BLaER1 (cell line): ENCODE data around the gene SCN8A.
A peak's percentile ranks its signal among the peaks of the same experiment; 100 is the strongest.

Experiments used
- H3K27ac ChIP-seq: shearing (Covaris generic); formaldehyde crosslinking; 2 replicates; pipeline ENCODE4 v1.8.1; 2022
- H3K27me3 ChIP-seq: shearing (Covaris generic); formaldehyde crosslinking; 2 replicates; pipeline ENCODE4 v1.8.1; 2022
- H3K36me3 ChIP-seq: shearing (Covaris generic); formaldehyde crosslinking; 2 replicates; pipeline ENCODE4 v1.8.1; 2022
- H3K4me1 ChIP-seq: shearing (Covaris generic); formaldehyde crosslinking; 2 replicates; pipeline ENCODE4 v1.8.1; 2022
- H3K4me2 ChIP-seq: shearing (Covaris generic); formaldehyde crosslinking; 2 replicates; pipeline ENCODE4 v1.8.1; 2022
- H3K4me3 ChIP-seq: shearing (Covaris generic); formaldehyde crosslinking; 2 replicates; pipeline ENCODE4 v1.8.1; 2022
- H3K9ac ChIP-seq: shearing (Covaris generic); formaldehyde crosslinking; 2 replicates; pipeline ENCODE4 v1.8.1; 2022
- H3K9me3 ChIP-seq: shearing (Covaris generic); formaldehyde crosslinking; 2 replicates; pipeline ENCODE4 v1.8.1; 2022
- H4K20me1 ChIP-seq: shearing (Covaris generic); formaldehyde crosslinking; 2 replicates; pipeline ENCODE4 v1.8.1; 2022
- Cebpa-rat ChIP-seq: shearing (Covaris generic); IDR thresholded peaks from 2 replicates; pipeline ENCODE4 v1.8.1; 2022

SCN8A gene

DNA sequence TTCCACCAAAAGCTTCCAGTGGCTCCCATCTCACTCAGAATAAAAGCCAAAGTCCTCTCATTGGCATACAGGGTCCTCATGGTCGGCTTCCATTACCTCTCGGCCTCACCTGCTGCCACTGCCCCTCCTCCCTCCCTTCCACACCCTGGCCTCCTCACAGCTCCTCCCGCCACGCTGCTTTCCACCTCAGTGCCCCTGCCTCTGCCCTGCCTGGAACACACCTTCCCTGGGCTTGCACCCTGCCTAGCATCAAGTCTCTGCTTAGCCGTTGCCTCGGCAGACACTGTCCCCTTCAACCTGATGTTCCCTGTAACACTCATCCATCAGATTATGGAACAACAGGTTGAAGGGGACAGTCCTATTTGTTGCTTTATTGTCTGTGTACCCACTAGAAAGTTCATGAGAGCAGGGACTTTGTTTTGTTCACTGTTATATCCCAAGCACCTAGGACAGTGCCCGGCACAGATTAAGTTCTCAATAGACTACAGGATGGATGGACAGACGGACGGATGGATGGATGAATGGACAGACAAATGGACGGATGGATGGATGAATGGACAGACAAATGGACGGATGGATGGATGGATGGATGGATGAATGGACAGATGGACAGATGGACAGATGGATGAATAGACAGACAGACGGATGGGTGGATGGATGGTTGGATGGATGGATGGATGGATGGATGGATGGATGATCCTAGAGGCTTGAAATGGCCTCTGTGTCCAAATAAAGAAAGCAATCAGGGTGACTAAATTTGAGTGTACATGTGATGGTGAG is 242.6 kb downstream of the SCN8A start:
- Histone ChIP-seq H3K27me3 (no peaks in the 10 kb centered on the region), H3K4me3 (no peak overlapping the region), H4K20me1 (0 out of 2 replicates have a peak, but pooled peaks cover 5% of the 10 kb centered on the region), H3K9ac (peak overlapping the region; percentile 31; the same call in 1 of the 2 replicates), H3K36me3 (no peaks in the 10 kb centered on the region), H3K4me1 (peaks cover 61% of the 10 kb centered on the region), H3K27ac (peak overlapping the region; percentile 81), H3K4me2 (peak overlapping the region; percentile 81), H3K9me3 (no peaks in the 10 kb centered on the region)
- no peak for TF ChIP-seq Cebpa-rat

DNA sequence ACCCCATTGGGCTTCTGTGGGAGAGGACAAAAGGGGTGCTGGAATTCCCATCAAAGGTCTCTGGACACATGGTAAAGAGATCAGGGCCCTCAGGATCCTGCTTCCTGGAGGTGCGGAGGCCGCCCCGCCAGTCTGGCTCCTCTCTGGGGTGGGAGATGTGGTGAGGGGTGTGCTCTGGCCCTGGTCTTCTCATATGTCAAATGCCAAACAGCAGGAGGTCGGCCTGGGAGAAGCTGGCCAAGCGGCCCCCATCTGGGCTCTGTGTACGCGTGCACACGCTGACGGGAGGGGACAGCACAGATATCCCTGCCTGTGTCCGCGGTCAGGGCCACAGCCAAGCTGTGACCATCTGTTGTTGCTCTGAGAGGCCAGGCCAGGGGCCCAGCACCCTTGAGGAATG is 243.4 kb downstream of the SCN8A start:
- Histone ChIP-seq H3K27me3 (no peaks in the 10 kb centered on the region), H3K4me3 (no peak overlapping the region), H3K4me2 (peak overlapping the region; percentile 81), H3K4me1 (peaks cover 53% of the 10 kb centered on the region), H3K9ac (no peak overlapping the region), H3K36me3 (no peaks in the 10 kb centered on the region), H3K27ac (peak overlapping the region; percentile 45; the same call in 1 of the 2 replicates), H4K20me1 (0 out of 2 replicates have a peak, but pooled peaks cover 5% of the 10 kb centered on the region), H3K9me3 (no peaks in the 10 kb centered on the region)
- TF ChIP-seq Cebpa-rat, result no peak

DNA sequence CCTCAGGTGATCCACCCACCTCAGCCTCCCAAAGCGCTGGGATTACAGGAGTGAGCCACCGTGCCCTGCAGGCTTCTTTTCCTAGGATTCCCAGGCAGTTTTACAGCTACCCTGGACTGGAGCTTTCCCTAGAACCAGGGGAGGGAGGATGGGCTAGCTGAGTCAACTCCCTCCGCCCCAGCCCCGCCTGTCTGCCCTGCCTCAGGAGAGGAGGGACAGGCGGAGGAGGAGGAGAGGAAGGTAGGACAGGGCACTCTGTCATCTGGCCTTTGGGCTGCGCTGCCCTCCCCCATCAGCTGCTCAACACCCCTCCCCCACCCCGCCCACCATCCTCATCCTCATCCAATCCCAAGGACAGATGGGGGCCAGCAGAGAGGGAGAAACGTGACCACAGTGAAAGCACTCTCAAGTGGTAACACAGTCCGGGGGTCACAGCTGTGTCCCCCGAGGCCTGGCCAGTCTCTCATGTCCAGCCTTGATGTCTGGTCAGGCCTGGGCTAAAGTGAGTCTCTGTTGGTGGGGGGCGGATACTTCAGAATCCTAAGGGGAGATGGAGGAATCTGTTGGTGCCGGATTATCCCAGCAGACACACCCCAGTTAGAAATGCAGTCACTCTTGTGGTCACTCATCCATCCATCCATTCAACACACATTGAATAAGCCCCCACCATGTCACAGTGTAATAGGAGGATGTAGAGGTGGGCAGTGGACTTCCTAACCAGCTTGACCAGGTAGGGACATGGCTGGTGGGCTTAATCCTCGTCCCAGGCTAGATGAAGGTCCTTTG is 245.2 kb downstream of the SCN8A start:
- TF ChIP-seq Cebpa-rat, result no peak
- no peaks in the 10 kb centered on the region for H3K9me3 ChIP-seq
- H3K4me3 ChIP-seq, result no peak overlapping the region
- H4K20me1 ChIP-seq, result 0 out of 2 replicates have a peak, but pooled peaks cover 5% of the 10 kb centered on the region
- no peak overlapping the region for H3K27ac ChIP-seq
- no peaks in the 10 kb centered on the region for H3K27me3 ChIP-seq
- H3K4me2 ChIP-seq, result peak overlapping the region; percentile 14; the same call in 1 of the 2 replicates
- H3K9ac ChIP-seq, result no peak overlapping the region
- no peaks in the 10 kb centered on the region for H3K36me3 ChIP-seq
- peaks cover 45% of the 10 kb centered on the region for H3K4me1 ChIP-seq

- no peaks in the 10 kb centered on the region for H3K27me3 ChIP-seq
Observed at GRCh38 chr12:51836827-51837173, 245.8 kb downstream of the SCN8A start.

DNA sequence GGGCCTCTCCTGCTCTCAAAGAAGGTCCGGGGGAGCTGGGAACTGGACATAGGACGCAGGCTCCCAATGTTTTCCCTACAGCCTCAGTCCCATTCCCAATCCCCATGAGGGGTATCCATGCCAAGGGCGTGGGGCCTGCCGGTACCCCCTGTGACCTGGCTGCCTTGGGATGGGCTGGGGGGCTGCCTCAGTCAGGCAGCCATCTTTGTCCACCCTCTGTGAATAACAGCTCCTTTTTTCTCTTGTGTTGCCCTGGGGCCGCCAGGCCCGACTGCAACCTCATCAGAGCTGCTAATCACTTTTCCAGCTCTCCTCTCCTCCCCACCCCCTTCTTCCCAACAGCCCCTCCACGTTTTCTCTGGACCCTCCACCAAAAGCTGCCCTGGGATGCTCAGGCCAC is 246.3 kb downstream of the SCN8A start:
- Histone ChIP-seq H4K20me1 (0 out of 2 replicates have a peak, but pooled peaks cover 3% of the 10 kb centered on the region), H3K4me2 (peak overlapping the region; percentile 14; the same call in 1 of the 2 replicates), H3K4me3 (no peak overlapping the region), H3K27me3 (no peaks in the 10 kb centered on the region), H3K27ac (no peak overlapping the region), H3K4me1 (peaks cover 34% of the 10 kb centered on the region), H3K9me3 (no peaks in the 10 kb centered on the region), H3K36me3 (no peaks in the 10 kb centered on the region), H3K9ac (no peak overlapping the region)
- no peak for TF ChIP-seq Cebpa-rat

More at GRCh38 chr12:51836827-51837173, 245.8 kb downstream of the SCN8A start:
- no peaks in the 10 kb centered on the region for H3K9me3 ChIP-seq
- H3K9ac ChIP-seq, result no peak overlapping the region
- H3K4me2 ChIP-seq, result peak overlapping the region; percentile 14; the same call in 1 of the 2 replicates
- no peaks in the 10 kb centered on the region for H3K36me3 ChIP-seq
- no peak for TF ChIP-seq Cebpa-rat
- no peak overlapping the region for H3K4me3 ChIP-seq
- H3K4me1 ChIP-seq, result peaks cover 39% of the 10 kb centered on the region
- 0 out of 2 replicates have a peak, but pooled peaks cover 5% of the 10 kb centered on the region for H4K20me1 ChIP-seq
- H3K27ac ChIP-seq, result no peak overlapping the region

GRCh38 chr12:51838036-51838435 is 247.0 kb downstream of the SCN8A start:
- peaks cover 27% of the 10 kb centered on the region for H3K4me1 ChIP-seq
- no peaks in the 10 kb centered on the region for H3K27me3 ChIP-seq
- H3K27ac ChIP-seq, result no peak overlapping the region
- no peak overlapping the region for H3K4me2 ChIP-seq
- H3K9me3 ChIP-seq, result no peaks in the 10 kb centered on the region
- no peaks in the 10 kb centered on the region for H4K20me1 ChIP-seq
- no peak overlapping the region for H3K4me3 ChIP-seq
- no peak for TF ChIP-seq Cebpa-rat
- no peak overlapping the region for H3K9ac ChIP-seq
- H3K36me3 ChIP-seq, result no peaks in the 10 kb centered on the region

- Histone ChIP-seq H3K4me2 (no peak overlapping the region), H3K9ac (no peak overlapping the region), H3K4me3 (no peak overlapping the region), H3K36me3 (no peaks in the 10 kb centered on the region), H3K27ac (no peak overlapping the region), H4K20me1 (no peaks in the 10 kb centered on the region), H3K4me1 (peaks cover 20% of the 10 kb centered on the region), H3K9me3 (no peaks in the 10 kb centered on the region), H3K27me3 (no peaks in the 10 kb centered on the region)
- no peak for TF ChIP-seq Cebpa-rat
Observed at GRCh38 chr12:51838762-51839161, 247.7 kb downstream of the SCN8A start.

DNA sequence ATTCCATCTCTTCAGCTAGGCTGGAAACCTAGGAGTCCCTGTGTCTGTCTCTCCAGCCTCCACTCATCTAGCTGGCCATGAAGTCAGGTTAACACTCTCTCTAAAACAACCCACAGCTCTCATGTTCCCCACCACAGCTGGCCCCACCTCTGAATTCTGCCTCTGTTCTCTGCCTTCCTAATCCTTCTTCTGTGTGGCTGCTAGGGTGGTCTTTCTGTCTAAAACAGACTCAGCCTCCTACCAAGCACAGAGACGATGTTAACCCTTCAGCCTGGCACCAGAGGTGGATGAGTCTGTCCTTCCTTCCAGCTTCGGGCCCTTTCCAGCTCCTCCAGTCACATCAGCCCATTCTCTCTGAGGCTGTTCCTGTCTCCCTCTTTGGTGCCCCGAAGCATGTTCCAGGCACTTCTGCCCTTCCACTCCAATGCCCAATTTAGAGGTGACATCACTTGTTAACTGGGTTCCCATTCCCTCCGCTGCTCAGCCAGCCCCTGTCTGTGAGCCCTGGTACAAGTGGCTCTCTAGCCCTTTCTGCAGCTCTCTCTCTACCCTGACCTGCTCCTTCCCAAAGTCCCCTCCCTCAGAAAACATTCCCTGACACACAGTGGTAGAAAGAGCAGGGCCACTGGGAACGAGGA is 248.4 kb downstream of the SCN8A start:
- no peak for TF ChIP-seq Cebpa-rat
- Histone ChIP-seq H4K20me1 (no peaks in the 10 kb centered on the region), H3K36me3 (no peaks in the 10 kb centered on the region), H3K27me3 (no peaks in the 10 kb centered on the region), H3K27ac (no peak overlapping the region), H3K4me1 (peaks cover 13% of the 10 kb centered on the region), H3K4me2 (no peak overlapping the region), H3K9me3 (no peaks in the 10 kb centered on the region), H3K9ac (no peak overlapping the region), H3K4me3 (no peak overlapping the region)

- H4K20me1 ChIP-seq, result no peaks in the 10 kb centered on the region
- H3K27me3 ChIP-seq, result peaks cover 2% of the 10 kb centered on the region
- H3K36me3 ChIP-seq, result no peaks in the 10 kb centered on the region
- H3K4me3 ChIP-seq, result no peak overlapping the region
- no peaks in the 10 kb centered on the region for H3K9me3 ChIP-seq
- H3K9ac ChIP-seq, result no peak overlapping the region
- no peak overlapping the region for H3K27ac ChIP-seq
- H3K4me2 ChIP-seq, result no peak overlapping the region
- peaks cover 10% of the 10 kb centered on the region for H3K4me1 ChIP-seq
- TF ChIP-seq Cebpa-rat, result no peak
Observed at GRCh38 chr12:51840966-51841365, 249.9 kb downstream of the SCN8A start.
